SK-N-SH (cell line): ENCODE data around the gene CCDC121. TPM values are rescaled to one million over a fixed set of nuclear protein-coding genes. Genes with fewer than 3 reads are reported as not detected.

Experiments
- CTCF ChIA-PET: fragments of 300-600, 350-600 bp; formaldehyde crosslinking; extraction: SDS; loops from one replicate; lab custom pipeline; 2021; lab: Yijun Ruan, JAX
- POLR2A ChIA-PET: fragments of 350-600 bp; sonication (Branson Sonifier 250); formaldehyde crosslinking; extraction: SDS; loops from one replicate; lab custom pipeline; 2020; ENCODE audit warnings: antibody characterized with exemption, inconsistent platforms; lab: Yijun Ruan, JAX
- DNase-seq: peaks from one replicate; pipeline ENCODE4 v3.0.0; 2012
- H2AFZ ChIP-seq: fragments of 200-600 bp; sonication (generic); 2 replicates; pipeline ENCODE4 v1.8.1; 2016; ENCODE audit warnings: antibody characterized with exemption, mild to moderate bottlenecking, low read depth
- H3F3A ChIP-seq: fragments of 200-600 bp; sonication (generic); replicated peaks from 2 replicates; pipeline ENCODE3; 2016; ENCODE audit warnings: antibody characterized with exemption, mild to moderate bottlenecking; ENCODE audit not compliant: insufficient read depth
- H3K27ac ChIP-seq, 2 experiments: fragments of 200-500 bp in 1 of 2; fragments of 200-600 bp in 1 of 2; sonication (Bioruptor generic) in 1 of 2; sonication (generic), shearing (Covaris generic) in 1 of 2; 2 replicates each; pipeline versions ENCODE4 v1.5.1 to v1.6.1; 2014 to 2016; ENCODE audit warnings: low read depth in 2 of 2, inconsistent platforms in 1 of 2, low read length in 1 of 2, mild to moderate bottlenecking in 1 of 2, mixed read lengths in 1 of 2
- H3K27me3 ChIP-seq: fragments of 200-600 bp; sonication (generic), shearing (Covaris generic); 2 replicates; pipeline ENCODE4 v1.6.1; 2016; ENCODE audit warnings: mixed run types; ENCODE audit not compliant: insufficient read depth
- H3K36me3 ChIP-seq, 2 experiments: fragments of 200-500 bp in 1 of 2; fragments of 200-600 bp in 1 of 2; sonication (Bioruptor generic) in 1 of 2; sonication (generic) in 1 of 2; replicated peaks in 1 of 2; 2 replicates each; pipeline versions ENCODE3 to v1.5.1; 2014 to 2016; ENCODE audit warnings: low read length in 1 of 2, mild to moderate bottlenecking in 1 of 2; ENCODE audit not compliant: insufficient read depth in 2 of 2, control insufficient read depth in 1 of 2
- H3K4me1 ChIP-seq, 2 experiments: fragments of 200-500 bp in 1 of 2; fragments of 200-600 bp in 1 of 2; sonication (Bioruptor generic) in 1 of 2; sonication (generic), shearing (Covaris generic) in 1 of 2; 2 replicates each; pipeline versions ENCODE4 v1.5.1 to v1.6.1; 2014 to 2016; ENCODE audit warnings: low read depth in 1 of 2, low read length in 1 of 2, mixed run types in 1 of 2; ENCODE audit not compliant: insufficient read depth in 2 of 2, control insufficient read depth in 1 of 2
- H3K4me2 ChIP-seq: fragments of 200-600 bp; sonication (generic), shearing (Covaris generic); 2 replicates; pipeline ENCODE4 v1.6.1; 2017; ENCODE audit warnings: mixed run types
- H3K4me3 ChIP-seq, 2 experiments: fragments of 200-500 bp in 1 of 2; fragments of 200-600 bp in 1 of 2; sonication (Bioruptor generic) in 1 of 2; sonication (generic), shearing (Covaris generic) in 1 of 2; 2 replicates each; pipeline versions ENCODE4 v1.5.1 to v1.8.1; 2014 to 2016; ENCODE audit warnings: low read depth in 2 of 2, inconsistent platforms in 1 of 2, low read length in 1 of 2, mild to moderate bottlenecking in 1 of 2, mixed read lengths in 1 of 2, moderate library complexity in 1 of 2
- H3K79me2 ChIP-seq: fragments of 200-600 bp; sonication (generic); 2 replicates; pipeline ENCODE4 v1.8.1; 2017; ENCODE audit warnings: mild to moderate bottlenecking; ENCODE audit not compliant: insufficient read depth
- H3K9ac ChIP-seq: fragments of 200-600 bp; sonication (generic); 2 replicates; pipeline ENCODE4 v1.6.1; 2017; ENCODE audit warnings: mixed run types
- H3K9me2 ChIP-seq: fragments of 200-600 bp; sonication (generic); 2 replicates; pipeline ENCODE4 v1.6.1; 2017; ENCODE audit warnings: mixed run types
- H3K9me3 ChIP-seq: fragments of 200-600 bp; sonication (generic); 2 replicates; pipeline ENCODE4 v1.6.1; 2017; ENCODE audit warnings: mixed run types, mild to moderate bottlenecking, moderate library complexity
- H4K20me1 ChIP-seq: fragments of 200-600 bp; sonication (generic); 2 replicates; pipeline ENCODE4 v1.6.1; 2017; ENCODE audit warnings: mild to moderate bottlenecking, mixed run types; ENCODE audit not compliant: insufficient read depth
- EP300 ChIP-seq, 2 experiments: IDR thresholded peaks; 2 replicates each; pipeline versions ENCODE4 v1.4.0 to v1.6.1; 2012; ENCODE audit warnings: borderline replicate concordance in 1 of 2, low read depth in 1 of 2, low read length in 1 of 2
- EZH2phosphoT487 ChIP-seq: fragments of 200-600 bp; sonication (generic); IDR thresholded peaks from 2 replicates; pipeline ENCODE4 v1.6.1; 2017; ENCODE audit warnings: low read depth, mixed run types, mild to moderate bottlenecking, antibody characterized with exemption, moderate library complexity, borderline replicate concordance
- FOSL2 ChIP-seq: IDR thresholded peaks from 2 replicates; pipeline ENCODE4 v1.4.0; 2012; ENCODE audit warnings: low read depth, mild to moderate bottlenecking, moderate library complexity, borderline replicate concordance
- FOXM1 ChIP-seq: IDR thresholded peaks from 2 replicates; pipeline ENCODE4 v1.4.0; 2012; ENCODE audit warnings: low read depth, mild to moderate bottlenecking
- GATA2 ChIP-seq: sonication (generic); formaldehyde crosslinking; IDR thresholded peaks from 2 replicates; pipeline ENCODE4 v1.5.0; 2020; ENCODE audit warnings: mild to moderate bottlenecking, missing genetic modification reagents
- MAX ChIP-seq: IDR thresholded peaks from 2 replicates; pipeline ENCODE4 v1.4.0; 2012; ENCODE audit warnings: low read depth
- POLR2AphosphoS5 ChIP-seq: IDR thresholded peaks from 2 replicates; pipeline ENCODE4 v1.6.1; 2012; ENCODE audit warnings: low read depth, low read length
- RCOR1 ChIP-seq: fragments of 150-350 bp; IDR thresholded peaks from 2 replicates; pipeline ENCODE4 v1.6.1; 2017; ENCODE audit warnings: antibody characterized with exemption, low read length
- RXRA ChIP-seq: IDR thresholded peaks from 2 replicates; pipeline ENCODE4 v1.4.0; 2012; ENCODE audit warnings: low read depth, mild to moderate bottlenecking, borderline replicate concordance
- TCF12 ChIP-seq: IDR thresholded peaks from 2 replicates; pipeline ENCODE4 v1.4.0; 2012
- USF1 ChIP-seq: IDR thresholded peaks from 2 replicates; pipeline ENCODE4 v1.4.0; 2012; ENCODE audit warnings: low read depth, borderline replicate concordance
- USF2 ChIP-seq: fragments of 150-350 bp; IDR thresholded peaks from 2 replicates; pipeline ENCODE4 v1.6.1; 2017; ENCODE audit warnings: antibody characterized with exemption, low read length, low read depth, borderline replicate concordance
- WGBS: methylation state at CpG from one replicate; pipeline ENCODE4 v1.1.6; 2017; ENCODE audit warnings: low lambda C conversion rate; 5-methylcytosine and 5-hydroxymethylcytosine counted together
- polyA plus RNA-seq, 3 experiments: library from polyadenylated mRNA; depleted of rRNA; stranded (reverse); fragments of >200 nt; gene quantifications; 2 replicates each; pipeline ENCODE4 v1.2.3, GENCODE V29; 2012
- TF ChIP-seq, protein P1 (sequence below): IDR thresholded peaks from 2 replicates; pipeline ENCODE4 v1.4.0; 2012; ENCODE audit warnings: low read depth, borderline replicate concordance
- TF ChIP-seq, protein P2 (sequence below): fragments of 150-350 bp; IDR thresholded peaks from 2 replicates; pipeline ENCODE4 v1.6.1; 2016; ENCODE audit warnings: mild to moderate bottlenecking, low read depth, low read length
- TF ChIP-seq, protein P3 (sequence below): IDR thresholded peaks from 2 replicates; pipeline ENCODE4; 2012

Gene CCDC121
- polyA plus RNA-seq, 1 of the 3 experiments (the other 2 are of a cell fraction): 2.3 TPM

GRCh38 chr2:27591745-27592144 lies 37.1 kb downstream of the CCDC121 start:
- peaks cover 98% of the 10 kb centered on the region for H3K79me2 ChIP-seq
- H3K27me3 ChIP-seq: no peaks in the 10 kb centered on the region
- TF ChIP-seq GATA2 (CRISPR knock-in tag): no peak
- TF ChIP-seq EP300 (IDR thresholded peaks at IDR 0.05; ENCODE audit: borderline replicate concordance in 1 of 2, low read depth in 1 of 2, low read length in 1 of 2): no peak
- TF ChIP-seq, protein P1, sequence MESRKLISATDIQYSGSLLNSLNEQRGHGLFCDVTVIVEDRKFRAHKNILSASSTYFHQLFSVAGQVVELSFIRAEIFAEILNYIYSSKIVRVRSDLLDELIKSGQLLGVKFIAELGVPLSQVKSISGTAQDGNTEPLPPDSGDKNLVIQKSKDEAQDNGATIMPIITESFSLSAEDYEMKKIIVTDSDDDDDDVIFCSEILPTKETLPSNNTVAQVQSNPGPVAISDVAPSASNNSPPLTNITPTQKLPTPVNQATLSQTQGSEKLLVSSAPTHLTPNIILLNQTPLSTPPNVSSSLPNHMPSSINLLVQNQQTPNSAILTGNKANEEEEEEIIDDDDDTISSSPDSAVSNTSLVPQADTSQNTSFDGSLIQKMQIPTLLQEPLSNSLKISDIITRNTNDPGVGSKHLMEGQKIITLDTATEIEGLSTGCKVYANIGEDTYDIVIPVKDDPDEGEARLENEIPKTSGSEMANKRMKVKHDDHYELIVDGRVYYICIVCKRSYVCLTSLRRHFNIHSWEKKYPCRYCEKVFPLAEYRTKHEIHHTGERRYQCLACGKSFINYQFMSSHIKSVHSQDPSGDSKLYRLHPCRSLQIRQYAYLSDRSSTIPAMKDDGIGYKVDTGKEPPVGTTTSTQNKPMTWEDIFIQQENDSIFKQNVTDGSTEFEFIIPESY: no peak
- TF ChIP-seq USF2: no peak
- TF ChIP-seq TCF12: no peak
- TF ChIP-seq USF1: no peak
- TF ChIP-seq FOSL2: no peak
- TF ChIP-seq, protein P2, sequence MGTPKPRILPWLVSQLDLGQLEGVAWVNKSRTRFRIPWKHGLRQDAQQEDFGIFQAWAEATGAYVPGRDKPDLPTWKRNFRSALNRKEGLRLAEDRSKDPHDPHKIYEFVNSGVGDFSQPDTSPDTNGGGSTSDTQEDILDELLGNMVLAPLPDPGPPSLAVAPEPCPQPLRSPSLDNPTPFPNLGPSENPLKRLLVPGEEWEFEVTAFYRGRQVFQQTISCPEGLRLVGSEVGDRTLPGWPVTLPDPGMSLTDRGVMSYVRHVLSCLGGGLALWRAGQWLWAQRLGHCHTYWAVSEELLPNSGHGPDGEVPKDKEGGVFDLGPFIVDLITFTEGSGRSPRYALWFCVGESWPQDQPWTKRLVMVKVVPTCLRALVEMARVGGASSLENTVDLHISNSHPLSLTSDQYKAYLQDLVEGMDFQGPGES: no peak
- TF ChIP-seq EZH2phosphoT487: no peak
- no peak for TF ChIP-seq POLR2AphosphoS5
- TF ChIP-seq RCOR1: no peak
- TF ChIP-seq, protein P3, sequence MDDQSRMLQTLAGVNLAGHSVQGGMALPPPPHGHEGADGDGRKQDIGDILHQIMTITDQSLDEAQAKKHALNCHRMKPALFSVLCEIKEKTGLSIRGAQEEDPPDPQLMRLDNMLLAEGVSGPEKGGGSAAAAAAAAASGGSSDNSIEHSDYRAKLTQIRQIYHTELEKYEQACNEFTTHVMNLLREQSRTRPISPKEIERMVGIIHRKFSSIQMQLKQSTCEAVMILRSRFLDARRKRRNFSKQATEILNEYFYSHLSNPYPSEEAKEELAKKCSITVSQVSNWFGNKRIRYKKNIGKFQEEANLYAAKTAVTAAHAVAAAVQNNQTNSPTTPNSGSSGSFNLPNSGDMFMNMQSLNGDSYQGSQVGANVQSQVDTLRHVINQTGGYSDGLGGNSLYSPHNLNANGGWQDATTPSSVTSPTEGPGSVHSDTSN: no peak
- no peak for TF ChIP-seq MAX
- no peak for TF ChIP-seq FOXM1
- TF ChIP-seq RXRA: no peak
- H3K4me3 ChIP-seq: no peak overlapping the region
- H3F3A ChIP-seq: peaks cover 15% of the 10 kb centered on the region
- no peak overlapping the region for H2AFZ ChIP-seq
- H3K9me3 ChIP-seq: peaks cover 16% of the 10 kb centered on the region; the same call in 1 of the 2 replicates
- H3K9ac ChIP-seq: no peak overlapping the region
- H3K9me2 ChIP-seq: no peaks in the 10 kb centered on the region
- WGBS: 93% methylated on average over 3 of the region's 3 CpGs
- ChIA-PET CTCF (no interaction called here), POLR2A (no interaction called here)
- peaks cover 6 to 38% of the 10 kb centered on the region in 2 experiments for H3K36me3 ChIP-seq
- H3K4me1 ChIP-seq: peaks cover 0 to 5% of the 10 kb centered on the region in 2 experiments; a peak in 1 of 4 replicates
- no peak for DNase-seq
- peaks cover 24% of the 10 kb centered on the region for H4K20me1 ChIP-seq
- no peak overlapping the region for H3K4me2 ChIP-seq
- no peak overlapping the region for H3K27ac ChIP-seq
